Ovary (tissue), 9 donors: ENCODE results near the gene NR3C2. TPM values are rescaled to one million over a fixed set of nuclear protein-coding genes. Genes with fewer than 3 reads are reported as not detected.
A peak's percentile ranks its signal among the peaks of the same experiment; 100 is the strongest.

Source experiments
- DNase-seq, 5 donors: peaks; one replicate each; pipeline ENCODE4 v3.0.0-alpha.2; 2019 to 2020
- H3K27ac ChIP-seq, 2 donors: fragments of 200-600 bp; one replicate each; pipeline versions ENCODE4 v1.5.1 to v1.8.0; 2019 to 2022
- H3K27me3 ChIP-seq: fragments of 200-600 bp; one replicate; pipeline ENCODE4 v1.8.0; 2022
- H3K36me3 ChIP-seq: fragments of 200-600 bp; sonication (generic); one replicate; pipeline ENCODE4 v1.5.1; 2019
- H3K4me1 ChIP-seq: one replicate; pipeline ENCODE4 v1.8.1; 2013; ENCODE audit warnings: mild to moderate bottlenecking, moderate library complexity; ENCODE audit not compliant: insufficient read depth
- H3K4me3 ChIP-seq: fragments of 200-600 bp; sonication (generic); one replicate; pipeline ENCODE4 v1.5.1; 2017
- H3K9me3 ChIP-seq, 2 donors: fragments of 200-600 bp in 1 of 2; sonication (generic) in 1 of 2; one replicate each; pipeline versions ENCODE4 v1.5.1 to v1.8.1; 2013 to 2019; ENCODE audit warnings: mild to moderate bottlenecking in 1 of 2, moderate library complexity in 1 of 2
- EP300 ChIP-seq: sonication (generic); formaldehyde crosslinking; IDR thresholded peaks from one replicate; pipeline ENCODE4 v1.6.1; 2017; ENCODE audit warnings: antibody characterized with exemption
- POLR2A ChIP-seq: fragments of 450-650 bp; IDR thresholded peaks from one replicate; pipeline ENCODE4 v1.6.1; 2017; ENCODE audit warnings: antibody characterized with exemption, mild to moderate bottlenecking, moderate library complexity
- WGBS, 3 donors: extraction: QIAGEN DNeasy Blood & Tissue Kit in 1 of 3; methylation state at CpG; one replicate each; pipeline versions ENCODE4 v1.1.5 to v1.1.7; 2013 to 2017; 5-methylcytosine and 5-hydroxymethylcytosine counted together
- intact Hi-C, 4 donors: fragments of 100-400 bp; cut with DNase I; formaldehyde crosslinking; loops; one replicate each; pipeline versions ENCODE4 v1.11.0 to v1.15.1; 2022 to 2023
- polyA plus RNA-seq, 2 donors: library from polyadenylated mRNA; stranded (reverse); fragments of 200-250 nt in 1 of 2; fragments of 350-450 nt in 1 of 2; fragmentation: Illumina TruSeq in 1 of 2; extraction: RNeasy Lipid Tissue Mini Kit (QIAGEN cat#74804) in 1 of 2; gene quantifications; one replicate each; pipeline ENCODE4 v1.2.3, GENCODE V29; 2013 to 2014
- total RNA-seq, 7 donors: library from RNA; depleted of rRNA in 2 of 7; stranded (reverse); fragments of >200 nt in 2 of 7; fragmentation: NEBNext Ultra II Directional in 3 of 7; extraction: Animal tissue kit (Norgen Biotek cat#: 25700) in 3 of 7; gene quantifications; one replicate each; pipeline versions ENCODE4 v1.1.0 to v1.2.4, GENCODE V29; 2016 to 2023
- TF ChIP-seq, protein P1 (sequence below), 3 donors: fragments of 450-650 bp in 2 of 3; fragments of 200-600 bp in 1 of 3; IDR thresholded peaks; one replicate each; pipeline versions ENCODE4 v1.5.1 to v1.8.0; 2016 to 2022; ENCODE audit warnings: antibody characterized with exemption in 3 of 3, mild to moderate bottlenecking in 1 of 3
- donor health status: DM: no; HTN: no; CAD: no; lungs with moderate emphysema.
- donor health status: DM: no; HTN: no; CAD: no.
- donor health status: Bipolar disorder and iron deficiency.
- donor health status: DM: yes; HTN: yes; CAD: no.
- donor health status: DM: no; HTN: no; CAD: no.
- donor health status: DM: yes; HTN: yes; CAD: no.

NR3C2 gene
- total and polyA plus RNA-seq, 9 donors = 6.8 to 37.5 (median 22.9) TPM

DNA sequence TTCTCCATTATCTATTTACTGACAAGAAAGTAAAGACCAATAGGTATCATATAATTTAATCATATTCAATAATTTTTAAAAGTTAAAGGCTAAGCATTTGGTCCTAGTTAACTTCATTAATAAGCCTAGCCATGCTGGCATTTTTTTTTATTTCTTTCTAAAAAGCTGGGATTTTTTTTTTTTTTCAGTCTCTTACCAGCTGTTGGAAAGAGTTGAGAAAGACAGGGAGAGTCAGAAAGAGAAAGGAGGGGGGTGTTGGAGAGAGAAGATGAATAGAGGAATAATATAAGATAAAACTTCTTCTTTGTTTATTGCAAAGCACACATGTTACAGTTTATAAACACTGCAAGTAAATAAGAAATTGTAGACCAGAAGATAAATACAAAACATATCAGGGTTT, 5.9 kb upstream of the NR3C2 start:
- TF ChIP-seq POLR2A (no peak), EP300 (no peak)
- TF ChIP-seq, protein P1, sequence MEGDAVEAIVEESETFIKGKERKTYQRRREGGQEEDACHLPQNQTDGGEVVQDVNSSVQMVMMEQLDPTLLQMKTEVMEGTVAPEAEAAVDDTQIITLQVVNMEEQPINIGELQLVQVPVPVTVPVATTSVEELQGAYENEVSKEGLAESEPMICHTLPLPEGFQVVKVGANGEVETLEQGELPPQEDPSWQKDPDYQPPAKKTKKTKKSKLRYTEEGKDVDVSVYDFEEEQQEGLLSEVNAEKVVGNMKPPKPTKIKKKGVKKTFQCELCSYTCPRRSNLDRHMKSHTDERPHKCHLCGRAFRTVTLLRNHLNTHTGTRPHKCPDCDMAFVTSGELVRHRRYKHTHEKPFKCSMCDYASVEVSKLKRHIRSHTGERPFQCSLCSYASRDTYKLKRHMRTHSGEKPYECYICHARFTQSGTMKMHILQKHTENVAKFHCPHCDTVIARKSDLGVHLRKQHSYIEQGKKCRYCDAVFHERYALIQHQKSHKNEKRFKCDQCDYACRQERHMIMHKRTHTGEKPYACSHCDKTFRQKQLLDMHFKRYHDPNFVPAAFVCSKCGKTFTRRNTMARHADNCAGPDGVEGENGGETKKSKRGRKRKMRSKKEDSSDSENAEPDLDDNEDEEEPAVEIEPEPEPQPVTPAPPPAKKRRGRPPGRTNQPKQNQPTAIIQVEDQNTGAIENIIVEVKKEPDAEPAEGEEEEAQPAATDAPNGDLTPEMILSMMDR (IDR thresholded peaks at IDR 0.05) = no peak
- no peaks in the 10 kb centered on the region for H3K4me1 ChIP-seq
- no peaks in the 10 kb centered on the region for H3K9me3 ChIP-seq
- no peak for DNase-seq
- intact Hi-C loops = no loop called here
- H3K27ac ChIP-seq = no peak overlapping the region
- no peak overlapping the region for H3K4me3 ChIP-seq
- no peaks in the 10 kb centered on the region for H3K27me3 ChIP-seq
- no peaks in the 10 kb centered on the region for H3K36me3 ChIP-seq

DNA sequence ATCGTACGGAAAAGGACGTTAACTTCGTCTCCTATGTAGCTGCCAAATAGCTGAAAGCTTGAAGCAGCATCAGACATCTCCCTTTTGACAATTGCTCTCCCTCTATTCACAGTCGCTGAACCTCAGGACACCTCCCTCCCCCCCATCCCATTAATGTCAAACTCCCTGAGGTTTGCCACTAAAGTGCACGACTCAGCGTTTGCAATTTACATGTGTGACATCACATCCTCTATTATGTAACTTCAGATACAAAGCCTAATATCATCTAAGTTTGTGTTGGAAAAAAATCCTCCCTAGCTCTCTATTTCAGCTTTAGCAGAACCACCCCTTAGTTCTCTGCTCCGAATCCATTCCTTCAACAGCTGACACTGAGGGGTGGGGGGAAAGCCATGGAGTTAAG, 5.5 kb upstream of the NR3C2 start:
- peak in 2 of 5 donors; percentile 19 to 31 for DNase-seq
- intact Hi-C loops = no loop called here
- H3K27ac ChIP-seq = peak overlapping the region in 1 of 2 donors; percentile 36
- no peaks in the 10 kb centered on the region for H3K27me3 ChIP-seq
- no peaks in the 10 kb centered on the region for H3K36me3 ChIP-seq
- no peaks in the 10 kb centered on the region for H3K4me1 ChIP-seq
- TF ChIP-seq, protein P1 (IDR thresholded peaks at IDR 0.05) = no peak
- no peak for TF ChIP-seq EP300
- TF ChIP-seq POLR2A = no peak
- H3K9me3 ChIP-seq = no peaks in the 10 kb centered on the region
- H3K4me3 ChIP-seq = no peak overlapping the region
- 3 to 4% (median 4%) methylated on average over 8 of the region's 8 CpGs for WGBS, 3 donors

DNA sequence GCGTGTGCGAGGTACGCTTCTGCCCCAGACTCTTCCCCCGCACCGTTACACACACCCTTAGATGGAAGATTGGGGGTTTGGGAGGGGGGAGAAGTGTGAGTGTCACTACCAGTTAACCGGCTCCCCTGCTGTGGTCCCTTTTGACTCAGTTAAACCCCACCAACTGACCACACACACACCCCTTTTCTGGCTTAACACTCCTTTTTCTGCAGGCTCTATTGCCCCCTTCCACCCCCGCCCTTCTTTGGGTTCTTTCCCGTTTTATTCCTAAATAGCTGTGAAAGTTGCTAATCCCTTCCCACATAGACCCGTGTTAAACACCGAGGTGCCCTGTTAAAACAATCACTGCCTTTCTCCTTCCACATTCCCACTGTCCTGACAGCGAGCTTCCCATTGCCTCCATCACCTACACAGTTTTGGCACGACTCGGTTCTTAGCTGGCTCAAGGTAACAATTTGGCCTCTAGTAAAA, 3.7 kb upstream of the NR3C2 start:
- H3K36me3 ChIP-seq = no peaks in the 10 kb centered on the region
- 3 to 5% (median 4%) methylated on average over 13 of the region's 13 CpGs for WGBS, 3 donors
- H3K9me3 ChIP-seq = no peaks in the 10 kb centered on the region
- H3K27ac ChIP-seq = peak overlapping the region; percentile 80 to 93
- no peak for TF ChIP-seq EP300
- no peak for TF ChIP-seq POLR2A
- TF ChIP-seq, protein P1 (IDR thresholded peaks at IDR 0.05) = no peak
- H3K27me3 ChIP-seq = no peaks in the 10 kb centered on the region
- peak overlapping the region; percentile 97 for H3K4me3 ChIP-seq
- intact Hi-C loops = no loop called here
- peak in 1 of 5 donors; percentile 19 for DNase-seq
- H3K4me1 ChIP-seq = no peaks in the 10 kb centered on the region

DNA sequence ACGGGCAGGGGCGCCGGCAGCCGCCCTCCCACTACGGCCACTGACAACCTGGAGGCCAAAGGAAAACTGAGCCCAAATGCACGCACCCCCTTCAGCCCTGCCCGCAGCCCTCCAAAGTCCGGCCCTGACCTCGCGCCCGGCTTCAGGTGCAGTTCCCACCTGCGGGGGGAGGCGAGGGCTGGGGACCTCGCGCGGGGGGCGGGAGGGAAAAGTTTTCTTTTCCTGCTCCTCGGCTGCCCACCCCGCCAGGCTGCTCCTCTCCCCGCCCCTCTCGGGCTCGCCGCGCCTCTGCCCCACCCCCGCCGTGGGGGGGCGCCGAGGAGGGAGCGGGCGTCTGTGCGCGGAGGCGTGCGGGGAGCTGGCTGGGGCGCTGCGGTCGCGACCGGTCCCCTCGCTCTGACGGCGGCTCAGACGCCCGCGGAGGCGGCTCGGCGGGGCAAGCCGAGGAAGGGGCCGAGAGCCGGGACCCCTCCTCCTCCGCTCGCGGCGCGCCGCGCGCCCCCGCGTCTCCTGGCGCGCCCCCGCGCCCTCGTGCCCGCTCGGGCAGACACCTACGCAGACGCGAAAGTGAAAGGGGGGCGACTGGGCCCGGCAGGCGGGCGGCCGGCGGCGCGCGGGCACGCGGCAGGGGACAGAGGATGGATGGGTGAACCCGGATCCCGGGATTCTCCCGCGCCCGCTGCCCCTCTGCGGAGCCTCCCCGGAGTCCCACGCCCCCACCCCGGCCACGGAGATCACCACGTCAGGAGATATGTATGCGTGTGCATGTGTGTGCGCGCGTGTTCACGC, 3.1 kb upstream of the NR3C2 start:
- intact Hi-C loops = no loop called here
- Histone ChIP-seq H3K9me3 (no peaks in the 10 kb centered on the region), H3K27me3 (no peaks in the 10 kb centered on the region), H3K4me3 (peak overlapping the region; percentile 97), H3K4me1 (no peaks in the 10 kb centered on the region), H3K36me3 (no peaks in the 10 kb centered on the region), H3K27ac (peak overlapping the region; percentile 80 to 93)
- DNase-seq = peak; percentile 76 to 84 (median 80)
- TF ChIP-seq EP300 (no peak), POLR2A (no peak)
- TF ChIP-seq, protein P1 (IDR thresholded peaks at IDR 0.05) = peak in 1 of 3 donors; percentile 14
- 0 to 1% (median 0%) methylated on average over 38 to 98 of the region's 98 CpGs for WGBS, 3 donors
